Spleen (tissue), 7 donors: ENCODE data around the gene TMEM179.

ENCODE experiments used
- CTCF ChIP-seq, 11 experiments: fragments of 200-600 bp in 7 of 11; fragments of 450-650 bp in 4 of 11; sonication (generic) in 4 of 11; IDR thresholded peaks in 8 of 11; conservative IDR thresholded peaks in 3 of 11; 1 replicate in 7 of 11; 2 replicates in 4 of 11; pipeline versions ENCODE4 v1.4.0 to v1.8.0; 2016 to 2021; ENCODE audit warnings: antibody characterized with exemption in 11 of 11, inconsistent platforms in 4 of 11, mild to moderate bottlenecking in 1 of 11
- POLR2A ChIP-seq, 3 donors: fragments of 450-650 bp; IDR thresholded peaks; one replicate each; pipeline ENCODE4 v1.5.1; 2017; ENCODE audit warnings: antibody characterized with exemption in 3 of 3, mild to moderate bottlenecking in 1 of 3
- donor health status: DM: no; HTN: no; CAD: no; lungs with moderate emphysema.
- donor health status: DM: no; HTN: no; CAD: no.
- donor health status: DM: no; HTN: no; CAD: no.

GRCh38 chr14:104584557-104584956, 20.0 kb downstream of the TMEM179 start:
- no peak for TF ChIP-seq POLR2A (IDR thresholded peaks at IDR 0.05)
- no peak for TF ChIP-seq CTCF (IDR thresholded peaks at IDR 0.05 in 8 of 11, conservative IDR thresholded peaks at IDR 0.05 in 3 of 11)
